Fibroblast of lung (primary cell): ENCODE measurements around the gene MSL2. TPM values are rescaled to one million over a fixed set of nuclear protein-coding genes. Genes with fewer than 3 reads are reported as not detected.
"Not testable (repeated sequence)": the region's sequence is repeated elsewhere in the genome, so short reads cannot be mapped to it uniquely, and the experiment has no call there.

Experiments
- DNase-seq, 2 donors: peaks; one replicate each; pipeline versions ENCODE4 v3.0.0 to v3.0.0-alpha.2; 2010; ENCODE audit warnings: low read depth in 2 of 2
- H2AFZ ChIP-seq: 2 replicates; pipeline ENCODE4 v1.5.1; 2012; ENCODE audit warnings: low read length, control low read depth, inconsistent platforms
- H3K27ac ChIP-seq: 2 replicates; pipeline ENCODE4 v1.5.1; 2011; ENCODE audit warnings: low read length, control low read depth; ENCODE audit not compliant: insufficient read depth
- H3K27me3 ChIP-seq: 2 replicates; pipeline ENCODE4 v1.5.1; 2011; ENCODE audit warnings: mild to moderate bottlenecking, low read length; ENCODE audit not compliant: control insufficient read depth, insufficient read depth
- H3K36me3 ChIP-seq: 2 replicates; pipeline ENCODE4 v1.5.1; 2011; ENCODE audit warnings: low read length; ENCODE audit not compliant: control insufficient read depth, insufficient read depth
- H3K4me1 ChIP-seq: 2 replicates; pipeline ENCODE4 v1.5.1; 2011; ENCODE audit warnings: low read length; ENCODE audit not compliant: control insufficient read depth, insufficient read depth; ENCODE audit errors: extremely low read depth
- H3K4me2 ChIP-seq: 2 replicates; pipeline ENCODE4 v1.5.1; 2011; ENCODE audit warnings: low read length, control low read depth; ENCODE audit not compliant: insufficient read depth; ENCODE audit errors: extremely low read depth
- H3K4me3 ChIP-seq, 4 experiments: fragments of 200-600 bp in 1 of 4; sonication (generic) in 1 of 4; replicated peaks in 1 of 4; 2 replicates each; pipeline ENCODE4 v1.5.1; 2011 to 2016; ENCODE audit warnings: low read length in 4 of 4, low read depth in 3 of 4, mild to moderate bottlenecking in 3 of 4, control low read depth in 2 of 4, inconsistent platforms in 1 of 4, mixed read lengths in 1 of 4; ENCODE audit not compliant: insufficient read depth in 1 of 4; ENCODE audit errors: control extremely low read depth in 1 of 4
- H3K79me2 ChIP-seq: 2 replicates; pipeline ENCODE4 v1.5.1; 2012; ENCODE audit warnings: mild to moderate bottlenecking, low read length, inconsistent platforms; ENCODE audit not compliant: control insufficient read depth, insufficient read depth
- H3K9ac ChIP-seq: 2 replicates; pipeline ENCODE4 v1.5.1; 2011; ENCODE audit warnings: mild to moderate bottlenecking, low read length, control low read depth; ENCODE audit not compliant: insufficient read depth
- H3K9me3 ChIP-seq: 2 replicates; pipeline ENCODE4 v1.5.1; 2012; ENCODE audit warnings: low read depth, low read length; ENCODE audit not compliant: control insufficient read depth, insufficient read depth
- H4K20me1 ChIP-seq: 2 replicates; pipeline ENCODE4 v1.5.1; 2011; ENCODE audit warnings: low read length; ENCODE audit not compliant: control insufficient read depth, insufficient read depth; ENCODE audit errors: extremely low read depth
- EZH2 ChIP-seq: IDR thresholded peaks from 2 replicates; pipeline ENCODE4 v1.5.1; 2012; ENCODE audit warnings: low read length, control low read depth, mild to moderate bottlenecking; ENCODE audit errors: missing control alignments
- polyA plus RNA-seq, 2 donors: library from polyadenylated mRNA; depleted of rRNA in 1 of 2; stranded (reverse) in 1 of 2; unstranded in 1 of 2; fragments of >200 nt; gene quantifications; 2 replicates each; pipeline ENCODE4 v1.2.1, GENCODE V29; 2011 to 2012; ENCODE audit warnings: missing spikeins in 1 of 2
- total RNA-seq: library from RNA; depleted of rRNA; stranded (reverse); fragments of >200 nt; gene quantifications from 2 replicates; pipeline ENCODE4 v1.2.1, GENCODE V29; 2014
- TF ChIP-seq, protein P1 (sequence below), 2 donors: IDR thresholded peaks in 1 of 2; conservative IDR thresholded peaks in 1 of 2; 1 replicate in 1 of 2; 2 replicates in 1 of 2; pipeline ENCODE4 v1.5.1; 2011 to 2012; ENCODE audit warnings: low read length in 2 of 2, control low read depth in 1 of 2, inconsistent platforms in 1 of 2, low read depth in 1 of 2, mild to moderate bottlenecking in 1 of 2

MSL2 gene
- total and polyA plus RNA-seq, 2 donors (not counting 1 experiment from before 2014, with no cell fraction given) = 12.1 to 19.7 TPM

DNA sequence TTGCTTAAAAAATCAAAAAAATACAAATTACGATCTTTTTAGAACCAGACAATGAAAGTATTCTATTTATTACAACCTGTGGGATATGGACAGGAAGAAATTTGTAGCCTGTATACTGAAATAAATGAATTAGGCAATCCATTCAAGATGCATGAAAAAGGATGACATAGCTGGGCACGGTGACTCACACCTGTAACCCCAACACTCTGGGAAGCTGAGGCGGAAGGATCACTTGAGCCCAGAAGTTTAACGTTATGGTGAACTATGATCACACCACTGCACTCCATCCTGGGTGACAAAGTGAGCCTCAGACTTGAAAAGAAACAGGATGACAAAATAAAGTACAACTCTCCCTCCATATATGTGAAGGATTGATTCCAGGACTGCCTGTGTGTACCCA is 74.1 kb downstream of the MSL2 start:
- Histone ChIP-seq H3K4me1 (no peaks in the 10 kb centered on the region), H3K36me3 (no peaks in the 10 kb centered on the region), H2AFZ (no peak overlapping the region), H4K20me1 (no peaks in the 10 kb centered on the region), H3K9ac (no peak overlapping the region), H3K27me3 (no peaks in the 10 kb centered on the region), H3K4me2 (no peak overlapping the region), H3K79me2 (no peaks in the 10 kb centered on the region), H3K9me3 (no peaks in the 10 kb centered on the region), H3K27ac (no peak overlapping the region), H3K4me3 (no peak overlapping the region)
- TF ChIP-seq, protein P1, sequence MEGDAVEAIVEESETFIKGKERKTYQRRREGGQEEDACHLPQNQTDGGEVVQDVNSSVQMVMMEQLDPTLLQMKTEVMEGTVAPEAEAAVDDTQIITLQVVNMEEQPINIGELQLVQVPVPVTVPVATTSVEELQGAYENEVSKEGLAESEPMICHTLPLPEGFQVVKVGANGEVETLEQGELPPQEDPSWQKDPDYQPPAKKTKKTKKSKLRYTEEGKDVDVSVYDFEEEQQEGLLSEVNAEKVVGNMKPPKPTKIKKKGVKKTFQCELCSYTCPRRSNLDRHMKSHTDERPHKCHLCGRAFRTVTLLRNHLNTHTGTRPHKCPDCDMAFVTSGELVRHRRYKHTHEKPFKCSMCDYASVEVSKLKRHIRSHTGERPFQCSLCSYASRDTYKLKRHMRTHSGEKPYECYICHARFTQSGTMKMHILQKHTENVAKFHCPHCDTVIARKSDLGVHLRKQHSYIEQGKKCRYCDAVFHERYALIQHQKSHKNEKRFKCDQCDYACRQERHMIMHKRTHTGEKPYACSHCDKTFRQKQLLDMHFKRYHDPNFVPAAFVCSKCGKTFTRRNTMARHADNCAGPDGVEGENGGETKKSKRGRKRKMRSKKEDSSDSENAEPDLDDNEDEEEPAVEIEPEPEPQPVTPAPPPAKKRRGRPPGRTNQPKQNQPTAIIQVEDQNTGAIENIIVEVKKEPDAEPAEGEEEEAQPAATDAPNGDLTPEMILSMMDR (conservative IDR thresholded peaks at IDR 0.05 in 1 of 2, IDR thresholded peaks at IDR 0.05 in 1 of 2; ENCODE audit: low read depth in 1 of 2, low read length in 2 of 2) = no peak
- TF ChIP-seq EZH2 = no peak
- peak in 1 of 2 donors; percentile 51 for DNase-seq

DNA sequence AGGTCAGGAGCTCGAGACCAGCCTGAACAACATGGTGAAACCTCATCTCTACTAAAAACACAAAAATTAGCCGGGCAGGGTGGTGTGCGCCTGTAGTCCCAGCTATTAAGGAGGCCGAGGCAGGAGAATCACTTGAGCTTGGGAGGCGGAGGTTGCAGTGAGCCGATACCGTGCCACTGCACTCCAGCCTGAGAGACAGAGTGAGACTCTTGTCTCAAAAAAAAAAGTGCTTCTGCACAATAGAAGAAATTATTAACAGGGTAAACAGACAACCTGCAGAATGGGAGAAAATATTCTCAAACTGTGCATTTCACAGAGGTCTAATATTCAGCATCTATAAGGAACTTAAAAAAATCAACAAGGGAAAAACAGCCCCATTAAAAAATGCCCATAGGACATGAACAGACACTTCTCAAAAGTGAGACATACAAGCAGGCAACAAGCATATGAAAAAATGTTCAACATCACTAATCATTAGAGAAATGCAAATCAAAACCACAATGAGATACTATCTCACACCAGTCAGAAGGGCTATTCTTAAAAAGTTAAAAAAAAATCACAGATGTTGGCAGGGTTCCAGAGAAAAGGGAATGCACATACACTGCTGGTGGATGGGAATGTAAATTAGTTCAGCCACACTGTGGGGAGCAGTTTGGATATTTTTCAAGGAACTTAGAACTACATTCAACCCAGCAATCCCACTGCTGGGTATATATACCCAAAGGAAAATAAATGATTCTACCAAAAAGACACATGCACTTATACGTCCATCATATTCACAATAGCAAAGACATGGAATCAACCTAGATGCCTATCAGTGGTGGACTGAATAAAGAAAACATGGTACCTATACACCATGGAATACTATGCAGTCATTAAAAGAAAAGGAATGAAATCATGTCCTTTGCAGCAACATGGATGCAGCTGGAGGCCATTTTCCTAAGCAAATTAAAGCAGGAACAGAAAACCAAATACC is 75.5 kb downstream of the MSL2 start:
- no peak overlapping the region for H3K27ac ChIP-seq
- peak in 1 of 2 donors; percentile 81 for DNase-seq
- no peak overlapping the region for H3K9ac ChIP-seq
- H3K36me3 ChIP-seq = no peaks in the 10 kb centered on the region
- no peaks in the 10 kb centered on the region for H3K79me2 ChIP-seq
- H4K20me1 ChIP-seq = no peaks in the 10 kb centered on the region
- no peaks in the 10 kb centered on the region for H3K4me1 ChIP-seq
- no peak overlapping the region for H2AFZ ChIP-seq
- no peaks in the 10 kb centered on the region for H3K27me3 ChIP-seq
- H3K4me2 ChIP-seq = no peak overlapping the region
- H3K9me3 ChIP-seq = no peaks in the 10 kb centered on the region
- no peak for TF ChIP-seq EZH2
- TF ChIP-seq, protein P1 (conservative IDR thresholded peaks at IDR 0.05 in 1 of 2, IDR thresholded peaks at IDR 0.05 in 1 of 2; ENCODE audit: low read depth in 1 of 2, low read length in 2 of 2) = no peak
- H3K4me3 ChIP-seq = no peak overlapping the region

DNA sequence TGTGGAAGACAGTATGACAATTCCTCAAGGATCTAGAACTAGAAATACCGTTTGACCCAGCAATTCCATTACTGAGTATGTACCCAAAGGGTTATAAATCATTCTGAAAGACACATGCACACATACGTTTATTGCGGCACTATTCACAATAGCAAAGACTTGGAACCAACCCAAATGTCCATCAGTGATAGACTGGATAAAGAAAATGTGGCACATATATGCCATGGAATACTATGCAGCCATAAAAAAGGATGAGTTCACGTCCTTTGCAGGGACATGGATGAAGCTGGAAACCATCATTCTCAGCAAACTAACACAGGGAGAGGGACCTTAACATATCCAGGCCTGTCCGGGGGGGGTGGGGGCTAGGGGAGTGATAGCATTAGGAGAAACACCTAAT is 76.4 kb downstream of the MSL2 start:
- H3K4me3 ChIP-seq, H3K27me3 ChIP-seq, DNase-seq, H4K20me1 ChIP-seq, H3K27ac ChIP-seq, H2AFZ ChIP-seq, H3K36me3 ChIP-seq, H3K79me2 ChIP-seq, H3K4me2 ChIP-seq, H3K9me3 ChIP-seq, H3K9ac ChIP-seq, H3K4me1 ChIP-seq: not testable (repeated sequence)

DNA sequence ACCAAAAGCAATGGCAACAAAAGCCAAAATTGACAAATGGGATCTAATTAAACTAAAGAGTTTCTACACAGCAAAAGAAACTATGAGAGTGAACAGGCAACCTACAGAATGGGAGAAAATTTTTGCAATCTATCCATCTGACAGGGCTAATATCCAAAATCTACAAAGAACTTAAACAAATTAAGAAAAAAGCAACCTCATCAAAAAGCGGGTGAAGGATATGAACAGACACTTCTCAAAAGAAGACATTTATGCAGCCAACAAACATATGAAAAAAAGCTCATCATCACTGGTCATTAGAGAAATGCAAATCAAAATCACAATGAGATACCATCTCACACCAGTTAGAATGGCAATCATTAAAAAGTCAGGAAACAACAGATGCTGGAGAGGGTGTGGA is 76.8 kb downstream of the MSL2 start:
- not testable (repeated sequence) for DNase-seq, H3K4me1 ChIP-seq, H4K20me1 ChIP-seq, H2AFZ ChIP-seq, H3K9ac ChIP-seq, H3K4me2 ChIP-seq, H3K27me3 ChIP-seq, H3K79me2 ChIP-seq, H3K27ac ChIP-seq, H3K9me3 ChIP-seq, H3K4me3 ChIP-seq, H3K36me3 ChIP-seq
